GM21381 (cell line): ENCODE results near the gene ABHD5.
A peak's percentile ranks its signal among the peaks of the same experiment; 100 is the strongest.
"Not testable (repeated sequence)": the region's sequence is repeated elsewhere in the genome, so short reads cannot be mapped to it uniquely, and the experiment has no call there.

Experiments
- ATAC-seq: cut with Tn5 transposase; IDR thresholded peaks from one replicate; pipeline ENCODE4 v1.9.1; 2021; ENCODE audit warnings: mild to moderate bottlenecking, moderate library complexity; ENCODE audit not compliant: unreplicated experiment

The ABHD5 gene

GRCh38 chr3:43690400-43691119, at the start of gene ABHD5:
ABHD5 (plus strand) TSS chr3:43690938; CDS start chr3:43690993, 55 bp downstream.
- peak; percentile 86 for ATAC-seq

- ATAC-seq = no peak
Measured at GRCh38 chr3:43641306-43642114, 49.2 kb upstream of the ABHD5 start.

GRCh38 chr3:43644443-43644842, 46.3 kb upstream of the ABHD5 start:
- ATAC-seq = no peak

- ATAC-seq = no peak
Measured at GRCh38 chr3:43647331-43648166, 43.2 kb upstream of the ABHD5 start.

GRCh38 chr3:43648957-43649356, 41.8 kb upstream of the ABHD5 start:
- ATAC-seq = no peak

GRCh38 chr3:43649365-43649968, 41.3 kb upstream of the ABHD5 start:
- ATAC-seq = no peak

- no peak for ATAC-seq
Measured at GRCh38 chr3:43650345-43650744, 40.4 kb upstream of the ABHD5 start.

GRCh38 chr3:43656390-43656789, 34.3 kb upstream of the ABHD5 start:
- ATAC-seq = not testable (repeated sequence)

- no peak for ATAC-seq
Measured at GRCh38 chr3:43659250-43659880, 31.4 kb upstream of the ABHD5 start.

GRCh38 chr3:43661376-43661775, 29.4 kb upstream of the ABHD5 start:
- not testable (repeated sequence) for ATAC-seq

GRCh38 chr3:43665011-43665410, 25.7 kb upstream of the ABHD5 start:
- ATAC-seq = not testable (repeated sequence)

- no peak for ATAC-seq
Measured at GRCh38 chr3:43670635-43671522, 19.9 kb upstream of the ABHD5 start.

- ATAC-seq = no peak
Measured at GRCh38 chr3:43674345-43675085, 16.2 kb upstream of the ABHD5 start.

- ATAC-seq = no peak
Measured at GRCh38 chr3:43675593-43675992, 15.1 kb upstream of the ABHD5 start.

GRCh38 chr3:43676441-43676840, 14.3 kb upstream of the ABHD5 start:
- ATAC-seq = no peak

GRCh38 chr3:43678375-43678774, 12.4 kb upstream of the ABHD5 start:
- ATAC-seq = not testable (repeated sequence)

GRCh38 chr3:43678887-43679449, 11.8 kb upstream of the ABHD5 start:
- not testable (repeated sequence) for ATAC-seq

GRCh38 chr3:43680857-43681256, 9.9 kb upstream of the ABHD5 start:
- ATAC-seq = not testable (repeated sequence)
